ENCODE measurements around the gene ELAC2.
A peak's percentile ranks its signal among the peaks of the same experiment; 100 is the strongest.

Gene ELAC2

GRCh38 chr17:13024526-13025257 lies 6.9 kb upstream of the ELAC2 start:
- DNase-seq (ENCODE audit: low read depth), result no peak
- H3K4me3 ChIP-seq (ENCODE audit: low read depth, low read length), result no peak overlapping the region

- no peak for DNase-seq (ENCODE audit: low read depth)
- H3K4me3 ChIP-seq (ENCODE audit: low read depth, low read length), result no peak overlapping the region
Measured at GRCh38 chr17:13024016-13024415, 6.2 kb upstream of the ELAC2 start.

GRCh38 chr17:13016881-13017654 lies 759 bp downstream of the ELAC2 start:
- DNase-seq (ENCODE audit: low read depth), result no peak
- H3K4me3 ChIP-seq (ENCODE audit: low read depth, low read length), result peak overlapping the region; percentile 95

GRCh38 chr17:13014801-13015200 lies 3.0 kb downstream of the ELAC2 start:
- DNase-seq (ENCODE audit: low read depth), result no peak
- H3K4me3 ChIP-seq (ENCODE audit: low read depth, low read length), result no peak overlapping the region

GRCh38 chr17:13010959-13011358 lies 6.9 kb downstream of the ELAC2 start:
- no peak overlapping the region for H3K4me3 ChIP-seq (ENCODE audit: low read depth, low read length)
- DNase-seq (ENCODE audit: low read depth), result no peak

GRCh38 chr17:13008461-13008860 lies 9.4 kb downstream of the ELAC2 start:
- no peak for DNase-seq (ENCODE audit: low read depth)
- H3K4me3 ChIP-seq (ENCODE audit: low read depth, low read length), result no peak overlapping the region

- H3K4me3 ChIP-seq (ENCODE audit: low read depth, low read length), result no peak overlapping the region
- no peak for DNase-seq (ENCODE audit: low read depth)
Measured at GRCh38 chr17:13005530-13005929, 12.3 kb downstream of the ELAC2 start.

GRCh38 chr17:13004336-13004735 lies 13.5 kb downstream of the ELAC2 start:
- no peak overlapping the region for H3K4me3 ChIP-seq (ENCODE audit: low read depth, low read length)
- DNase-seq (ENCODE audit: low read depth), result no peak

GRCh38 chr17:13003927-13004326 lies 13.9 kb downstream of the ELAC2 start:
- no peak overlapping the region for H3K4me3 ChIP-seq (ENCODE audit: low read depth, low read length)
- no peak for DNase-seq (ENCODE audit: low read depth)

GRCh38 chr17:13003454-13003851 lies 14.4 kb downstream of the ELAC2 start:
- H3K4me3 ChIP-seq (ENCODE audit: low read depth, low read length), result no peak overlapping the region
- no peak for DNase-seq (ENCODE audit: low read depth)

- no peak for DNase-seq (ENCODE audit: low read depth)
Measured at GRCh38 chr17:13002761-13003453, 14.9 kb downstream of the ELAC2 start.

GRCh38 chr17:13001991-13002615 lies 15.7 kb downstream of the ELAC2 start:
- no peak for DNase-seq (ENCODE audit: low read depth)
- H3K4me3 ChIP-seq (ENCODE audit: low read depth, low read length), result no peak overlapping the region

More at GRCh38 chr17:13002761-13003453, 14.9 kb downstream of the ELAC2 start:
- no peak overlapping the region for H3K4me3 ChIP-seq (ENCODE audit: low read depth, low read length)

GRCh38 chr17:13000561-13000960 lies 17.3 kb downstream of the ELAC2 start:
- no peak overlapping the region for H3K4me3 ChIP-seq (ENCODE audit: low read depth, low read length)
- no peak for DNase-seq (ENCODE audit: low read depth)

- no peak for DNase-seq (ENCODE audit: low read depth)
- H3K4me3 ChIP-seq (ENCODE audit: low read depth, low read length), result no peak overlapping the region
Measured at GRCh38 chr17:12998874-12999273, 19.0 kb downstream of the ELAC2 start.

- H3K4me3 ChIP-seq (ENCODE audit: low read depth, low read length), result no peak overlapping the region
- no peak for DNase-seq (ENCODE audit: low read depth)
Measured at GRCh38 chr17:12998461-12998860, 19.4 kb downstream of the ELAC2 start.

GRCh38 chr17:12996941-12997340 lies 20.9 kb downstream of the ELAC2 start:
- no peak for DNase-seq (ENCODE audit: low read depth)
- H3K4me3 ChIP-seq (ENCODE audit: low read depth, low read length), result no peak overlapping the region

- no peak for DNase-seq (ENCODE audit: low read depth)
- no peak overlapping the region for H3K4me3 ChIP-seq (ENCODE audit: low read depth, low read length)
Measured at GRCh38 chr17:12996357-12996756, 21.5 kb downstream of the ELAC2 start.

GRCh38 chr17:12995896-12996295 lies 21.9 kb downstream of the ELAC2 start:
- no peak for DNase-seq (ENCODE audit: low read depth)
- no peak overlapping the region for H3K4me3 ChIP-seq (ENCODE audit: low read depth, low read length)

- no peak for DNase-seq (ENCODE audit: low read depth)
Measured at GRCh38 chr17:12995106-12995895, 22.5 kb downstream of the ELAC2 start.

More at GRCh38 chr17:12995106-12995895, 22.5 kb downstream of the ELAC2 start:
- no peak overlapping the region for H3K4me3 ChIP-seq (ENCODE audit: low read depth, low read length)
